Fibroblast of skin of left biceps (primary cell): Measurements from ENCODE around the gene DKK3.

Source experiments
- DNase-seq, 2 experiments: peaks; one replicate each; pipeline ENCODE4 v3.0.0-alpha.2; 2013; ENCODE audit warnings: low read depth in 2 of 2

DKK3 gene

GRCh38 chr11:11937957-11938356, 70.5 kb downstream of the DKK3 start:
- DNase-seq: no peak

DNA sequence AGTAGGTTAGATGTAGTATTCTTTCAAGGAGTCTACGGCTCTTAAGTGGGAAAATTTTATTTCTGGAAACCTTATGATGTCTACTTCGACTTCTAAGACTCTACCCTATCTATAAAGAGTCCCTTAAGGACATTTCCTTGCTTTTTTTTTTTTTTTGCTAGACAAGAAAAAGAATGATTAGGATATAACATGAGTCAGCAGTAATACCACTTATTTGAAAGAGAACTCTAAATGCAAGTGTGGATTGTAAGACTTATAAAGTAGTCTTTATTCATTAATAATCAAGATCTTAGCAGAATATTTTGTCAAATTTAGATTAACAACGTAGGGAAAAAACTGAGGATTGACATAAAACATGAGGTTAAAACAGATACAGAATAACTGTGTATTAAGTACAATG, 71.0 kb downstream of the DKK3 start:
- no peak for DNase-seq

DNA sequence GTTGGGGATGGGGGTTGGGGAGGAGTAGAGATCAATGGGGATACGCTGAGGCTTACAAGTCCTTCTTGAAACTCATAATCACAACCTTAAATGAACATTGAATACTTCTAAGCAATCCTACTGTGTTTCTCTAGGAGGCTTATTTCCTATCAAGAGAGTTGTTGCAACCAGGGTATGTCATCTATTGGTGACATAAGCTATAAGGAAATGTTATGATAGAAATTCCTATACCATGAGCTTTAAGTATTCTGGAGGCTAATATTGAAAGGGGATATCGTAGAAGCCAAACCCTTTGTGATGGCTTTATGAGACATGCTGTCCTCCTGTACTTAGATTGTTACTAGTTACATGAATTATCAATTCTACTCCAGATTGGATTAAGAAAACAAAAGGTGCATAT, 72.9 kb downstream of the DKK3 start:
- DNase-seq: no peak

GRCh38 chr11:11931461-11932055, 76.9 kb downstream of the DKK3 start:
- DNase-seq: peak; percentile 36 to 40

GRCh38 chr11:11929920-11930319, 78.5 kb downstream of the DKK3 start:
- DNase-seq: no peak

DNA sequence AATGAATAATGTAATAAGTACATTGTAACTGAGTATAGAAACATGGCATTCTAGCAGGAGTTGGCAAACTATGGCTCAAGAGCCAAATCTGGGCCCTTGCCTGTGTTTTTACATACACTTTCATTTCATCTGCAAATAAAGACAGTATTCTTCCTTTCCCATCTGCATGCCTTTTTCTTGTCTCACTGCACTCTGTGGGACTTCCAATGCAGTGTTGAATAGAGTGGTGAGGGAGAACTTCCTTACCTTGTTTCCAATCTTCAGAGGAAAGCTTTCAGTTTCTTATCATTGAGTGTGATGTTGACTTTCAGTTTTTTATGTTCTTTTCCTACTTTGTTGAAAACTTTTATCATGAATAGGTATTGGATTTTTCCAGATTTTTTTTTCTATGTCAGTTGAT, 84.6 kb downstream of the DKK3 start:
- no peak for DNase-seq

GRCh38 chr11:11916981-11917399, 91.4 kb downstream of the DKK3 start:
- DNase-seq: peak; percentile 50 to 58

- DNase-seq: no peak
These were observed 92.8 kb downstream of the DKK3 start for GRCh38 chr11:11915625-11916024.

DNA sequence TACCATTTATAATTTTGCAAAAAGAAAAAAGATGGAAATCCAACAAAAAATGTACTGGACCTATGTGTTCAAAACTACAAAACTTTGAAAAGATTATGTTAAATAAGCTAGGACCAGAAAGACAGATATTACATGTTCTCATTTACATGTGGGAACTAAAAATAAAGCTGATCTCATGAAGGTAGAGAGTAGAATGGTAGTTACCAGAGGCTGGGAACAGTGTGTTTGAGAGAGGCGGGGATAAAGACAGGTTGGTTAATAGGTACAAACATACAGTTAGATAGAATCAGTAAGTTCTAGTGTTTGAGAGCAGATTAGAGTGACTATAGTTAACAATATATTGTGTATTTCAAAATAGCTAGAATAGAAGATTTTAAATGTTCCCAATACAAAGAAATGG, 95.0 kb downstream of the DKK3 start:
- no peak for DNase-seq
